CD4-positive, alpha-beta T cell treated with Interleukin-4 for 1 hour (primary cell): Measurements from ENCODE around the gene UFC1.

ENCODE experiments used
- DNase-seq, 2 donors: peaks; one replicate each; pipeline ENCODE4 v3.0.0-alpha.2; 2020 to 2022

UFC1 gene

DNA sequence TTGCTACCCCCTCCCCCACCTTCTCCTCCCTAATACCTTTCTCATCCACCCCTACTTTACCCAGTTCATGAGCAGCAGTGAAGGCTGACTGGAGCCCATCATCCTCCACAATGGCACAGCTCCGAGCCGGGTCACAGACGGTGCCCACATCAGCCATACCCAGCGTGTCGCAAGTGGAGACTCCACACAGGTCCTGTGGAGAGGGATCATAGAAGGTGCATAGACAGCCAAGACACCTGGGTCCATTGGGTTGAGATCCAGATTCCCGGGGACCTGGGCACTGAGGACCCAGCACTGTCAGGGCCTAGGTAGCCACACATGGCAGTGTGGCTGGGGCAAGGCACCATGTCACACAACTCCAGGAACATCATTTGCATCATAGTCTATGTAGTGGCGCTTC is 42.3 kb downstream of the UFC1 start:
- DNase-seq, result no peak

DNA sequence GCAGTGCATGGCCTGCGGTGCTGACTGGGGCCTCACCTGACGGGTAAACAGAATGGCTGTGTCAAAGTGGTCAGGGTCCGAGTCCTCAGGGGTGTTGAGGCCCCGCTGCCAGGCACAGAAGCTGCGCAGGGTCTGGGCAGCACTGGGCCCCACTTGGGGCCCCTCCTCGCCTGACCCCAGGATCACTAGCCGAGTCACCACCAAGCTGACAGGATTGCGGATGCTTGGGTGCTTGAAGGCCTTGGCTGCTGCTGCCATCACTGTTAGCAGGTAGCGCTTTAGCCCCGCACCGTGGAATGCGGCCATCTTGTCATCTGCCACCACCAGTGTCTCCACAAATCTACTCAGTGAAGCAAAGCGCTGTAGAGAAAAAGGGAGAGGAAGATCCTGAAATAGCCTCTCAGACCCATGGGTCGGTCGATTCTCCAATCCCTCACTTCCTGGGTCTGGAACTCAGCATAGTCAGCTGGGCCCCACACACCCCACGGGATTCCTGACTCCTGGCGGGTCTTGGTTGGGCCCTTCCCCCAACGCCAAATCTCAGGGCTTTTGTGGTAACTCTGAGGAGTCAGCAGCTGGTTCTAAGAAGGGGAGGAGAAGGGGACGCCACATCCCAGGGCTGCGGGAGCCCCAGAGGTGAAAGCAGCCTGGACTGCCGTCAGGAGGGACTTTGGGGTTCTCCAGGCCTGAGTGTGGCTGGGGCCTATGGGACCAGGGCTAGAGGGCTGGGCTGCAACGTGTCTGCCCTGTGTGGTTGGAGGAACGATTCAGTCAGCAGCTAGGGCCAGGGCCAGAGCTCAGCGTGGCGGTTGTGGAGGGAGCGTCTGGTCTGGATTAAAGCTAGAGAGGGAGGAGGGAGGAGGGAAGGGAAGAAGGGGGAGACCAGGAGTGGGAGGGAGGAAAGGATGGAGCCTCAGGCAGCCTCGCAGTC is 43.0 kb downstream of the UFC1 start:
- DNase-seq, result no peak

DNA sequence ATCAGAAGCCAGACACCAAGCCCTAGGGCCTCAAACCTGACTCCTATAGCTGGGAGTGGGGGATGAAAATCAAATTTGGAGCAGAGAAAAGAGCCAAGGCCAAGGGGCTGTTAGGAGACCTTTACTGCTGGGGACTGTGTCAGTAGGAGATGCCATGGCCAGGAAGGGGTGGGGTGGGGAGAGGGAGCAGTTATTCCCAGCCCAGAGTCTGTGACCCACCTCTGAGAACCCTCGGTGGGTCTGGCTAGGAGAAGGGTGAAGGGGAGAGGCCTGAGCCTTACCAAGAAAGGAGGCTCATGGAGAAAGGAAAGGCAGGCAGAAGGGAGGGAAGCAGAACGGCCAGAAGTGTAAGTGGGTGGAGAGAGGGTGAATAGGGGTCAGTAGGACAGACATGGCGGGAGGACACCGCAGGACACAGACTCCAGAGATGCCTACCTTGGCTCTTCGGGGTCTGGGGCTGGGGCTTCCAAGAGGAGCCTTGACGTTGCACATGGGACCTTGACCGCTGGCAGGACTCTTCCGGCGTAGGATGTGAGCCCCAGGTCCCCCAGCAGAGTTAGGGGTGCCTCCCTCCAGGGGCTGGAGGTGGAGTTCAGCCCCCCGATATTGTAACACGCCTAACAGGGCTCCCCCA is 43.9 kb downstream of the UFC1 start:
- no peak for DNase-seq

DNA sequence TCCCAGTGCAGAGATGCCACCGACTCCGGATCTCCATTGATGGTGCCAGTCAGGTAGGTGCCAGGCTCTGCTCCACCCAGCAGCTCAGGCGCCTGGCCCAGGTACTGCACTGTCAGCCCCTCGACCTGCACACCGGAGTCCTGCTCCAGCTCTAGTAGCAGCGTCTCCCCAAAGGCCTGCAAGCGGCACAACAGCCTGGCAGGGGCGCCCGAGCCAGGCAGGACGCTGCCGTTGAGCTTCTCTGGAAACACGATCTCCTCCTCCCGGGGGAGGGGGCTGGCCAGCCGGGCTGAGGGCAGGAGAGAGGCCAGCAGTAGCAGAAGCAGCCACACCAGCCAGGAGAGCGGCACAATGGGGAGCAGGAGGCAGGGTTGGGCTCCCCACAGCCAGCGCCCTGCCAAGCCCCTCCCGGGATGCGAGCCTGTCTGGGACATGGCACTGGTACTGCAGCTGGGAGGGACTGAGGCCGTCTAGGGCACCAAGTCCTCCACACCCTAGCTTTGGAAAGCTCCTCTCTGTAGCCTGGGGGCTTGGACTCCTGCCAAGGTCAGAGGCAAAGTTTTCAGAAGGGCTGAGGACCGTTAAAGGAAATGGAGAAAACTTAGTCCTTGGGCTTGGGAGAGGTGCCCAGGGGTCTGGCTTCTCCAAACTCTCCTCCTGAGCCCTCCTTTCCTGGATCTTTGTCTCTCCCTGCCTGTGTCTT is 44.6 kb downstream of the UFC1 start:
- DNase-seq, result no peak

DNA sequence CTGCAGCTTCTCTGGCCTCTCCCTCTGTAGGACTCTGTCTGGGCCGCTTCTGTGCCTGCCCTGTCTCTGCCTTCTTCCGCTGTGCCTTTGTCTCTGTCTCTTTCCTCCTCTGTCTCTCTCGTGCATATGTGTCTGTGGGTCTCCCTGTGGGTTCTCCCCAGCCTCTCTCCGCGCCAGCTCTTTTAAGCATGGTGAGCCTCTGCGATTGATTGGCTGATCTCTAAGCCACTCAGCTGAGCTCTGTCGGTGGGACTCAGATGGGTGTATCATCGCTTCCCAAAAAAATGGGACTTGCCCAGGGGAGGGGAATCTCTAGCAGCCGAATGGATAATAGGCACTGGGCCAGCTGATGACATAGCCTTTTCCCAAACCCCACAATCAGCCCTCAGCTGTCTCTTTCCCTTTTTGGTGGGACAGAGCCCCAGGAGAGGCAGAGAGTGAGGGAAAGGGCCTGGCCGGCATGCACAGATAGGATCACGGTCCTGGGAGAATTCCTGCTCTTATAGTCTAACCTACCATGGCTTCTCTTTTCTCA is 45.2 kb downstream of the UFC1 start, which contains the start of gene ADAMTS4:
Gene ADAMTS4 (minus strand): TSS at position 158 of the 535 bp plus-strand sequence. CDS start 427 bp downstream, outside the sequence.
- DNase-seq, result no peak

DNA sequence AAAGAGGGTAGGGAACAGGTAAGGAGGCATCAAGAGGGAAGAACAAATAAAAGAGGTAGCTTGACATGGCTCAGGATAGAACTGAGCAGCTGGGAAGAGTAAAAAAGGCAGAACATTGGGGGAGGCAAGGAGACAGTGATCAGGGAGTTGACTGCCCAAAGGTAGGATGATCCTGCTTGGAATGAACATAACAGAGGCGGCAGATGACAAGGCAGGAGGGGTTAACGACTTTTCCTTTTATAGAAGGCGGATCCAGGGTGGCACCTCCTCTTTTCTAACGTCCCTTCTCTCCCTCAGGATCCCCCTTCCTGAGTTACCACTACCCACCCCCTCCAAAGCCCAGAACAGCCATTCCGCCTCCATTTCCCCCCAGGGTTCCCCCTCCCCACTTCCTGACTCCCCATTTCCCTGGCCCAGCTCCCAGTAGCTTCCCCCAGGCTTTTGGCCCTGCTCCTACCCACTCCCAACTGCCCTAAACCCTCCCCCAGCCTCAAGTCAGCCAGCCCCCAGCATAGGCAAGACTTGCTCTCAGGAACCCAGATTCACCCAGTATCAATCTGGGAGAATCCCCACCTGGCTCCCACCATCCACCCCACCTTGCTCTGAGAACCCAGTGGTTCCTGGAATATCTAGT is 45.8 kb downstream of the UFC1 start:
- no peak for DNase-seq

DNA sequence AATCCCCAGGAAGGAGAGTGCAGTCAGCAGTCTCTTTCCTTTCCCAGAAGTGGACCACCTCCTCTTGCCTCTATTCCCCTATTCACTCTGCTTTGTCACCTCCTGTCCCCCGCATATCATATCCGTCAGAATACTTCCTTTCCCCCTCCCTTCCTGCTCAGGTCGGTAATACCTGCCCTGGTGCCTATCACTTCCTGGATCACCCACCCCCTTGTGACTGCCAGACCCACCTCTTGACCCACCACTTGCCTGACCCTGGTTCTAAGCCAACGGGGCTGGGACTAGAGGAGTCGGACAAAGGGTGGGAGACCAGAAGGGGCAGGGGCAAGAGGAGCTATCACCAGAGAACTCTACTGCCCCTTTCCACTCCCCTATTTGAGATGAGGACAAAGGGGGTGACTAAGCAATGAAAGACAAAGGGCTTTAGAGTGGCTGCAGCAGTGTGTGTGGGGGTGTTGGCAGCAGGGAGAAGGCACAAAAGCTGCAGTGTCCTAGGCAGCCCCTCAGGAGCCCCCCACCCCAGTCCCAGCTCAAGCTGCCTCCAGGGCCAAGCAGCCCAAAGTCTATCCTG is 46.7 kb downstream of the UFC1 start:
- DNase-seq, result peak in 1 of 2 donors; percentile 53

DNA sequence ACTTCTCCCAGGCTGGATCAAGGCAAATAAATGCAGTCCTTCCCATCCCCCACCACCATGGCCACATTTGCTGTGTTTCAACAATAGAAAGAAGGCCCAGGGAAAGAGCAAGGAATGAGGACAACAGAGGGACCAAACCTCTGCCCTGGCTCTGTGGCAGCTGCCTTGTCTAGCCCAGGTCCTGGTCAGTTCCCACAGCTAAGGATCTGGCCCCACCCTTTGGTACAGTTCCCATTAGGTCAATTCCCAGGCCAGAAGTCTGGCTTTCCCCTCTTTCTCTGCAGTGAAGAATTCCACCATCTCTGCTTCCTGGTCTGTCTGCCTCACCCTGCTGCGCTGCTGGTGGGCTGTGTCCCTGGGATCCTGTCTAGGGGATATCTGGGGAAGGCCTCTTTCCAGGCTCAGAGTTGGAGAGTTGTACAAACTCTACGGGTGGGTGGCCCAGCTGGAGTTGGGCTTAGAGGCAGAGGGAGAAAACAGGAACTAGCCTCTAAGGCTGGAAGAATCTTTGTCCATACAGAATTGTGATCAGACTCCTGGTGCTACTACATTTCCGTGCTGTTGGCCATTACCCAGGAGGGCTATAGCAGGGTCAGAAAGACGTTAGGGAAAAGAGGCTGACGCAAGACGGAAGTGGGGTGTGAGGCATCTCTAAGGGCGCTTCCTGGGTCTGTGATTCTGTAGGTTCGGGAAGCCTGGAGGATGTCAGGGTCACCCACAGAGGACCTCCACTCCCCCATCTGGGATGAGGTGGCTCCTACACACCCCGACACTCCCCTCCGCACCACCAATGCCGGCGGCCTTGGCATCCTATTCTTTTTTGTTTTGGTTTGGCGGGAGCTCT is 47.4 kb downstream of the UFC1 start:
- no peak for DNase-seq

DNA sequence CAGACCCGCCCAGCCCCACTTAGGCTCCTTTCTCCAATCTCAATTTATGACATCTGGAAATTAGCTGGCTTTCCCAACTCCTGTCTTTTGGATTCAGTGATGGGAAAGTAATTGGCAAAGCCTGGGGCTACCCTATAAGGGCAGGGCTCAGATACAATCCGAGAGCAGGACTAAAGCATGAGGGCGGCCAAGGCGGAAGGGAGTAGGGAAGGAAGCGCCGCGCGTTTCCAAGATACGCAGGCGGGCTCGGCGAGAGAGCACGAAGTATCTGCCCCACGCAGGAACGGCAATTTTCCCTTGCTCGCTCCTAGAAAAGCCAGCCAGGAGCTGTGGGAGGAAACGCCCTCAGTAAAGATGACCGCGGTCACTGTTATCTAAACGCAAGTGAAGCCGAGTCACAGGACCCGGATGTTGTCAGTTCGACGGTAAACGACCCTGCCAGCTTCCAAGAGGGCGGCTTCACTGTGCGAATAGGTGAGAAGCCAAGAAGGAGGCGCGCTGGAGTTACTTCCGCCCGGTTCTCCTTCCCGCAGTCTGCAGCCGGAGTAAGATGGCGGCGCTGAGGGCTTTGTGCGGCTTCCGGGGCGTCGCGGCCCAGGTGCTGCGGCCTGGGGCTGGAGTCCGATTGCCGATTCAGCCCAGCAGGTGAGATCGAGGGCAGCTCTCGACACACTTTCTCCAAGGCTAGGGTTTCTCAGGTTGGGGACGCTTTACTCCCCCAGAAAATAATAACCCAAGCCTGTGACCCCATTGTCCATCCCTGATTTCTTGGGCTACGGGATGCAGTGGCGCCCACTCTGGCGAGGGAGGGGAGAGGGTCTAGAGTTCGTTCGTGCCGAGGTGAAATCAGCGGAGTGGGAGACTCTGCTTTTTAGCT is 48.3 kb downstream of the UFC1 start, which contains the start of gene NDUFS2:
Gene NDUFS2 (plus strand): TSS at position 532 of the 877 bp plus-strand sequence. CDS start 19 bp downstream, at position 551.
- peak; percentile 98 for DNase-seq

DNA sequence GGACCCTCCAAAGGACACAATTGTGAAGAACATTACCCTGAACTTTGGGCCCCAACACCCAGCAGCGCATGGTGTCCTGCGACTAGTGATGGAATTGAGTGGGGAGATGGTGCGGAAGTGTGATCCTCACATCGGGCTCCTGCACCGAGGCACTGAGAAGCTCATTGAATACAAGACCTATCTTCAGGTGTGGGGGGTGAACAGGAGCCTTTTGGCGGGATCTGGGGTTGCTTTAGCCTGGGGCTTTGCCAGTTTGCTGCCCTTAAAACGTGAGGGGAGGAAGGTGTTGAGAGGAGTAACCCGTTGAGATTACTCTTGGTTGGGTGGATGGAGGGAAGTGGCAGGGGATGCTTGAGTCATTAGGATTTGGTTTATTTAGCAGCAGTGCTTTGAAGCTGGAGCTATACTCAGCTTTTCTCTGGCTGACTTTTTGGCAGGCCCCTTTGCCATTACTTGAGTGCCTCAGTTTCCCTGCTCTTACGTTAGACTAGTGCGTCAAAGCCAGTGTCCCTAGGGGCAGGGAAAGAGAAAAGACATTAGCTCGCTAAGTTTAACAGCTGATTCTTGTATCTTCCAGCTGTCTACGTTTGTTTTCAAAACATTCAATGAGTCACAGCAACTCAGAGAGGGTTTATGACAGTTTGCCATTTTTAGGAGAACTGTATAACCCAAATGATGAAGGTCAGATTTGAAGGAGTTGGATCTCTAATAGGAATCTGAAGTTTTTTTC is 52.8 kb downstream of the UFC1 start:
- DNase-seq, result no peak

DNA sequence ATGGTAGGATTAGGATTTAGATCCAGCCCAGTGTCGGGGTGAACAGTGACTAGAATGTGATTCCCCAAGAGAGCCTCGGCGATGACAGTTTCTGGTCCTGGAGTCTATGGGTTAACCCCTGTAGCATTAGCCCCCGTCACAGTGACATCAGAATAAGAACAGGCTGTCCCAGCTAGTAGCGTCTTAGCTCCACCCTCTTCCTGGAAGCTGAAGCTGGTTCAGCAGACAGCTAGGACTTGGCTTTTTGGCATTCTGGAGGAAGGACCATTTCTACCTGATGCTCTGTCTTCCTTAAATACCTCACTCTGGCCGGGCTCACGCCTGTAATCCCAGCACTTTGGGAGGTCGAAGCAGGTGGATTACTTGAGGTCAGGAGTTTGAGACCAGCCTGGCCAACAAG is 53.4 kb downstream of the UFC1 start:
- no peak for DNase-seq
